ENCODE results near the gene YIPF4. TPM values are rescaled to one million over a fixed set of nuclear protein-coding genes. Genes with fewer than 3 reads are reported as not detected.

The YIPF4 gene
- 10 to 100 TPM; 26.5 to 29.2 TPM for total RNA-seq

GRCh38 chr2:32277674-32278477 is at the start of gene YIPF4:
Gene YIPF4 (plus strand): TSS chr2:32277904. CDS start chr2:32278156, 252 bp downstream.
- peak; percentile 98 for ATAC-seq
- Mint-ChIP-seq H3K9me3 (ENCODE audit: insufficient read depth) (no peaks in the 10 kb centered on the region), H3K4me1 (ENCODE audit: low read depth) (peaks cover 18% of the 10 kb centered on the region), H3K4me3 (peak within 1 kb of the TSS; percentile 87), H3K27ac (peak within 1 kb of the TSS; percentile 92), H3K36me3 (ENCODE audit: low read depth) (peaks cover 13% of the 10 kb centered on the region), H3K27me3 (ENCODE audit: low read depth) (peaks cover 2% of the 10 kb centered on the region)
- peak; percentile 92 for DNase-seq
- CTCF ChIA-PET = interaction anchor here (0.6 kb wide), 1 partner anchor 9 kb away, joined by 3 read pairs; no protein-coding TSS in a partner anchor
- POLR2A ChIA-PET = interaction anchor here (0.6 to 1.3 kb wide), 9 partner anchors 12 to 214 kb away, joined by 3 to 5 read pairs (median 3); partner anchors contain the start of genes SLC30A6 and SPAST

- POLR2A ChIA-PET = no interaction called here
Measured at GRCh38 chr2:32228181-32228580, 49.5 kb upstream of the YIPF4 start.

GRCh38 chr2:32229635-32230034 is 48.1 kb upstream of the YIPF4 start:
- Mint-ChIP-seq H3K9me3 (ENCODE audit: insufficient read depth) (no peaks in the 10 kb centered on the region), H3K27me3 (ENCODE audit: low read depth) (no peaks in the 10 kb centered on the region), H3K36me3 (ENCODE audit: low read depth) (peaks cover 3% of the 10 kb centered on the region), H3K27ac (no peak overlapping the region), H3K4me1 (ENCODE audit: low read depth) (no peaks in the 10 kb centered on the region), H3K4me3 (no peak overlapping the region)
- ATAC-seq (no peak), DNase-seq (no peak)
- CTCF ChIA-PET = no interaction called here
- POLR2A ChIA-PET = no interaction called here

More at GRCh38 chr2:32228181-32228580, 49.5 kb upstream of the YIPF4 start:
- Mint-ChIP-seq H3K36me3 (ENCODE audit: low read depth) (peaks cover 3% of the 10 kb centered on the region), H3K4me3 (no peak overlapping the region), H3K9me3 (ENCODE audit: insufficient read depth) (no peaks in the 10 kb centered on the region), H3K4me1 (ENCODE audit: low read depth) (no peaks in the 10 kb centered on the region), H3K27me3 (ENCODE audit: low read depth) (no peaks in the 10 kb centered on the region), H3K27ac (no peak overlapping the region)
- DNase-seq (no peak), ATAC-seq (no peak)
- CTCF ChIA-PET = no interaction called here

GRCh38 chr2:32231959-32232358 is 45.7 kb upstream of the YIPF4 start:
- CTCF ChIA-PET = no interaction called here
- no peaks in the 10 kb centered on the region for H3K36me3 Mint-ChIP-seq (ENCODE audit: low read depth)
- DNase-seq (no peak), ATAC-seq (no peak)
- H3K4me3 Mint-ChIP-seq = no peak overlapping the region
- no peaks in the 10 kb centered on the region for H3K27me3 Mint-ChIP-seq (ENCODE audit: low read depth)
- no peaks in the 10 kb centered on the region for H3K4me1 Mint-ChIP-seq (ENCODE audit: low read depth)
- H3K27ac Mint-ChIP-seq = no peak overlapping the region
- no peaks in the 10 kb centered on the region for H3K9me3 Mint-ChIP-seq (ENCODE audit: insufficient read depth)
- POLR2A ChIA-PET = no interaction called here

- Mint-ChIP-seq H3K36me3 (ENCODE audit: low read depth) (no peaks in the 10 kb centered on the region), H3K27ac (no peak overlapping the region), H3K4me3 (no peak overlapping the region), H3K9me3 (ENCODE audit: insufficient read depth) (no peaks in the 10 kb centered on the region), H3K4me1 (ENCODE audit: low read depth) (no peaks in the 10 kb centered on the region), H3K27me3 (ENCODE audit: low read depth) (no peaks in the 10 kb centered on the region)
- POLR2A ChIA-PET = no interaction called here
- ATAC-seq (no peak), DNase-seq (no peak)
- CTCF ChIA-PET = no interaction called here
Measured at GRCh38 chr2:32235315-32235714, 42.4 kb upstream of the YIPF4 start.

GRCh38 chr2:32237488-32237887 is 40.2 kb upstream of the YIPF4 start:
- Mint-ChIP-seq H3K27me3 (ENCODE audit: low read depth) (no peaks in the 10 kb centered on the region), H3K4me1 (ENCODE audit: low read depth) (no peaks in the 10 kb centered on the region), H3K4me3 (no peak overlapping the region), H3K36me3 (ENCODE audit: low read depth) (no peaks in the 10 kb centered on the region), H3K27ac (no peak overlapping the region), H3K9me3 (ENCODE audit: insufficient read depth) (no peaks in the 10 kb centered on the region)
- POLR2A ChIA-PET = no interaction called here
- CTCF ChIA-PET = interaction anchor here (1.1 kb wide), 1 partner anchor 20 kb away, joined by 3 read pairs; no protein-coding TSS in a partner anchor
- ATAC-seq (no peak), DNase-seq (no peak)

- H3K9me3 Mint-ChIP-seq (ENCODE audit: insufficient read depth) = no peaks in the 10 kb centered on the region
- ChIA-PET CTCF (no interaction called here), POLR2A (no interaction called here)
- ATAC-seq (no peak), DNase-seq (no peak)
- H3K4me1 Mint-ChIP-seq (ENCODE audit: low read depth) = no peaks in the 10 kb centered on the region
- no peak overlapping the region for H3K4me3 Mint-ChIP-seq
- no peaks in the 10 kb centered on the region for H3K36me3 Mint-ChIP-seq (ENCODE audit: low read depth)
- no peak overlapping the region for H3K27ac Mint-ChIP-seq
- H3K27me3 Mint-ChIP-seq (ENCODE audit: low read depth) = no peaks in the 10 kb centered on the region
Measured at GRCh38 chr2:32237996-32238395, 39.7 kb upstream of the YIPF4 start.

- Mint-ChIP-seq H3K9me3 (ENCODE audit: insufficient read depth) (no peaks in the 10 kb centered on the region), H3K27me3 (ENCODE audit: low read depth) (no peaks in the 10 kb centered on the region), H3K4me3 (no peak overlapping the region), H3K27ac (no peak overlapping the region), H3K36me3 (ENCODE audit: low read depth) (no peaks in the 10 kb centered on the region), H3K4me1 (ENCODE audit: low read depth) (no peaks in the 10 kb centered on the region)
- ChIA-PET CTCF (no interaction called here), POLR2A (no interaction called here)
- ATAC-seq = no peak
- no peak for DNase-seq
Measured at GRCh38 chr2:32242331-32242730, 35.4 kb upstream of the YIPF4 start.

GRCh38 chr2:32246911-32247310 is 30.8 kb upstream of the YIPF4 start:
- DNase-seq = no peak
- Mint-ChIP-seq H3K27me3 (ENCODE audit: low read depth) (no peaks in the 10 kb centered on the region), H3K4me3 (no peak overlapping the region), H3K9me3 (ENCODE audit: insufficient read depth) (no peaks in the 10 kb centered on the region), H3K27ac (no peak overlapping the region), H3K36me3 (ENCODE audit: low read depth) (no peaks in the 10 kb centered on the region), H3K4me1 (ENCODE audit: low read depth) (no peaks in the 10 kb centered on the region)
- no peak for ATAC-seq
- POLR2A ChIA-PET = no interaction called here
- CTCF ChIA-PET = no interaction called here

GRCh38 chr2:32248299-32248698 is 29.4 kb upstream of the YIPF4 start:
- CTCF ChIA-PET = no interaction called here
- H3K4me3 Mint-ChIP-seq = no peak overlapping the region
- no peaks in the 10 kb centered on the region for H3K4me1 Mint-ChIP-seq (ENCODE audit: low read depth)
- no peaks in the 10 kb centered on the region for H3K27me3 Mint-ChIP-seq (ENCODE audit: low read depth)
- H3K9me3 Mint-ChIP-seq (ENCODE audit: insufficient read depth) = no peaks in the 10 kb centered on the region
- ATAC-seq (no peak), DNase-seq (no peak)
- H3K27ac Mint-ChIP-seq = no peak overlapping the region
- POLR2A ChIA-PET = interaction anchor here (0.7 kb wide), 1 partner anchor 340 kb away, joined by 3 read pairs; no protein-coding TSS in a partner anchor
- no peaks in the 10 kb centered on the region for H3K36me3 Mint-ChIP-seq (ENCODE audit: low read depth)

GRCh38 chr2:32249731-32250236 is 27.9 kb upstream of the YIPF4 start:
- Mint-ChIP-seq H3K36me3 (ENCODE audit: low read depth) (no peaks in the 10 kb centered on the region), H3K4me1 (ENCODE audit: low read depth) (no peaks in the 10 kb centered on the region), H3K27ac (no peak overlapping the region), H3K9me3 (ENCODE audit: insufficient read depth) (no peaks in the 10 kb centered on the region), H3K4me3 (no peak overlapping the region), H3K27me3 (ENCODE audit: low read depth) (no peaks in the 10 kb centered on the region)
- ChIA-PET CTCF (no interaction called here), POLR2A (no interaction called here)
- ATAC-seq (no peak), DNase-seq (no peak)

- CTCF ChIA-PET = no interaction called here
- no peaks in the 10 kb centered on the region for H3K9me3 Mint-ChIP-seq (ENCODE audit: insufficient read depth)
Measured at GRCh38 chr2:32250290-32250689, 27.4 kb upstream of the YIPF4 start.

More at GRCh38 chr2:32250290-32250689, 27.4 kb upstream of the YIPF4 start:
- no peaks in the 10 kb centered on the region for H3K36me3 Mint-ChIP-seq (ENCODE audit: low read depth)
- no peak for DNase-seq
- H3K27me3 Mint-ChIP-seq (ENCODE audit: low read depth) = no peaks in the 10 kb centered on the region
- H3K4me3 Mint-ChIP-seq = no peak overlapping the region
- H3K27ac Mint-ChIP-seq = no peak overlapping the region
- POLR2A ChIA-PET = no interaction called here
- ATAC-seq = no peak
- no peaks in the 10 kb centered on the region for H3K4me1 Mint-ChIP-seq (ENCODE audit: low read depth)

All from activated CD8-positive, alpha-beta T cell treated with anti-CD3 and anti-CD28 coated beads, Interleukin-2, amount 10 ng/mL, durations not matched to agents 7 days and 5 days (primary cell).